ENCODE measurements around the gene ASTL.

Gene ASTL

DNA sequence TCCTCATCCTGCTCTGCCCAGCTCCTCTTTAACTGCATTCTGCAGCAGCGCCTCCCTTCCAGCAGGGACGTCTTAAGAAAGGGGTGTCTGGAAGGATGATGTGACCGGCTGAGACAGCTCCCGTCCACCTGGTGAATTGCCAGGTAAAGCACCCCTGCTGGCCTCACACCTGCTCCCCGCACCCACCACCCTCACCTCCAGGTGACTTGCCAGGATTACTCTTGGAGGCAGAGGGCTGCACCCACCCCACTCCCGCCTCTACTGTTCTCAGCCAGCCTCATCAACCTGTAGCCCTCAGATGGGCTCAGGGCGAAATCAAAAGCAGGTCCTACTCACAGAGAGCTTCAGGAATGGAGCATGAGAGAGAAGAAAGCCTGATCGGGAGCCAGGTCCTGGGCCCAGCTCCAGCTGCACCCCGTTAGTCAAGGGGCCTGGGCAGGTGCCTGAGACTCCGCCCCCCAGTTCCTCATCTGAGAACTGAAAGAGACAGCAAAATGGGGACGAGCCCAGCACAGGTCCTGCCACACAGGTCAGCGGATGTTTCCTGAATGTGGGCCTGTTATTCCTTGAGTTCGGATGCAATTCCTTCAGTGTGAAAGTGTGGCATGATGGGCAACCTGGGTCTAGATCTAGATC is 27.6 kb downstream of the ASTL start:
- no peak for DNase-seq

DNA sequence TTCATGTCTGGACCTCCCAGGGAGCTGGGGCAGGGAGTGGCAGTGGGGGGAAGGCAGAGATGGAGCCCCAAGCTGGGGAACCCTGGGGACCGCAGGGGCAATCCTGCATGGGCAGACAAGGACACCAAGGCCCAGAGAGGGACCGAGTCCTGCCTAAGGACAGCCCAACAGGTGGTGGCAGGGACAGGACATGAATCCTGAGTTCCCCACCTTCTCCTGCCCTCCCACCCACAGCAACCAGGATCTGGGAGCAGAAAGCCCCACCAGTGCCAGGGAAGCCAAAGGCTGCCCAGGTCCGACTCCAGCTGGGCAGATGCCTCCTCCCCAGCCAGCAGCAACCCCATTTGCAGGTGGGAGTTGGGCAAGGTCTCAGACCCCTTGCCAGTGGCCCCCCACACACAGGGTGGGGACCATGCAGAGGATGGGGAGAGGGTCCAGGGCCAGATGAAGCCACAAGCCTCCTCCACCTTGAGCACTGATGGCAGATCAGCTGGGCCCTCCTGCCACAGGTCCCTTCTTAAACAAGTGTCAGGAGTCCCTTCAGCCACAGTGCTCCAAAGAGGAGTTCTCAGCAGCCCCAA is 28.3 kb downstream of the ASTL start:
- no peak for DNase-seq

DNA sequence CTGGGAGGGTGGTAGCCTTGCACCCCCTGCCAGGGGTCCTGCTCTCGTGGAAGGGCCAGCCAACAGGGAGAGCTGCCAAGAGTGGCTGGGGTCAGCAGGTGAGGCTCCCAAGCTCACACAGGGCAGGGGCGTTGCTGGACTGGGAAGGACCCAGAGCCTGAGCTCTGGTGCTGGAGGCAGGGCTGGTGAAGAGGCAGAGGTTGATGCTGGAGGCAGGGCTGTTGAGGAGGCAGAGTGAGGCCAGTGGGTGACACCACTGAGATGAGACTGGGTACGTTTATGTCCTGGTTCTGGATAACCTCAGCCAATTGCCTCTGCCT is 29.0 kb downstream of the ASTL start:
- DNase-seq = no peak

DNA sequence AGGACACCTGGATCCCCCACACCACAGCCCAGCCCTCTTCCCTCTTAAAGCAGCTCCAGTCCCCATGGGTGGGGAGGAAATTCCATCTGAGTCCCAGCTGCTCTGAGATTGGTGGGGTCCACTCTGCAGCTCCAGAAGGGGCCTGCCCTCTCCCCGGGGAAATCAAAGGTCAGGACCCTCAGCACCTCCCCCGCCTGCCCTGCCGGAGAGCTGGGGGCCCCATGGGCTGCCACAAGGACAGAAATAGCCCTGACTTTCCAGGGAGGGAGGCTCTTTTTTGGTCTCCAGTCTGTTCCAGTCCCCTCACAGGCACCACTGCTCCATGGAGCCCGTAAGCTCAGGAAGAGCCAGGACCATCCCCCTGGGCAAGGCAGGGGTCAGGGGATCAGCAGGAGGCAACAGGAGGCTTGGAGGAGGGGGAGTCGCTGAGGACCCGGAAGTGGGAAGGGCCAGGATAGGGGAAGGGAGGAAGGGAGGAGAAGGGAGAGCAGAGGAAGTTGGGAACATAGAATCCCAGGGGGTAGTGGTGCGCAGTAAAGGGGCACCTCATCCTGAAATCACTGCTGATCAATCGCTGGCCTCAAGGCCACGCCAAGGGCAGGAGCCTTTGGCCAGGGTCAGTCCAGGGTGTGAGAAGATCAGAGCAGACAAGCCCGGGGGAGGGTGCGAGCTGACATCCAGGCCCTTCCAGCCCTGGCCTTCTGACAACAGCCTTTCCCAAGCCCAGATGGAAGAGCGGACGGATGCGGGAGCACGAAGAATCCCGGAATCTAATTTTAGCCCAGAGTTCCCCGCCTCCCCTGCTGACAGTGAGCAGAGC is 29.6 kb downstream of the ASTL start:
- DNase-seq = no peak

DNA sequence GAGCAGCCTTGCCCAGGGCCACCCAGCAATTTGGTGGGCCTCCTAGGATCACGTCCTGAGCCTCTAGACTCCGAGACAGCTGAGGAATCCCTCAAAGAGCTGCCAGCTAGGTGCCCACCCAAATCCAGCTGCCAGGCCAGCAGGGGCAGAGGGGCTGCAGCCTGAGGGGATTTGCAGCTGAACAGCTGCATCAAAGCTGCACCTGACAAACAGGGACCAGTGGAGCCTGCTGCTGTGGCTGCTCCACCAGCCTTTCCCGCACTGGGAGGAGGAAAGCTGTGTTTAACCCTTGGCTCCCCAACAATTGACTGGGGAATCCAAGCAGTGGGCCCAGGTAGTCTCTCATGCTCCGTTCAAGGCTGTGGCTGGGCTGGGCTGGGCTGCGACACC is 30.2 kb downstream of the ASTL start:
- DNase-seq = no peak

DNA sequence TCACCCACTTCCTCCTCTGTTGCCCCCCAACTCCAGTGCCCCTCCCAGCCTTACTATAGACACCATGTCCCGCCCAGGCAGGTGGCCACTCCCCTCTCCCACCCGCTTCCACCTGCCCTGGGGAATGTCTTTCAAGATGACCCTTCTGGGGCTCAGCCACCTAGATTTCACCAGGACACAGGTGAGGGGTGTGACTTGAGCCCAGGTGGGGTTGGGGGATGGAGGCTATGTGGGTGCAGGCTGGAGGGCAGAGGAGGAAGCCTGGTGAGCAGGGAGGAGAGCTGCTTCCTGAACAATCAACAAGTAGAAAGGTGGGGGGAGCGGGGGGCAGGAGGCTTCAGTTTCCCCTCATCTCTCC is 30.6 kb downstream of the ASTL start:
- no peak for DNase-seq

DNA sequence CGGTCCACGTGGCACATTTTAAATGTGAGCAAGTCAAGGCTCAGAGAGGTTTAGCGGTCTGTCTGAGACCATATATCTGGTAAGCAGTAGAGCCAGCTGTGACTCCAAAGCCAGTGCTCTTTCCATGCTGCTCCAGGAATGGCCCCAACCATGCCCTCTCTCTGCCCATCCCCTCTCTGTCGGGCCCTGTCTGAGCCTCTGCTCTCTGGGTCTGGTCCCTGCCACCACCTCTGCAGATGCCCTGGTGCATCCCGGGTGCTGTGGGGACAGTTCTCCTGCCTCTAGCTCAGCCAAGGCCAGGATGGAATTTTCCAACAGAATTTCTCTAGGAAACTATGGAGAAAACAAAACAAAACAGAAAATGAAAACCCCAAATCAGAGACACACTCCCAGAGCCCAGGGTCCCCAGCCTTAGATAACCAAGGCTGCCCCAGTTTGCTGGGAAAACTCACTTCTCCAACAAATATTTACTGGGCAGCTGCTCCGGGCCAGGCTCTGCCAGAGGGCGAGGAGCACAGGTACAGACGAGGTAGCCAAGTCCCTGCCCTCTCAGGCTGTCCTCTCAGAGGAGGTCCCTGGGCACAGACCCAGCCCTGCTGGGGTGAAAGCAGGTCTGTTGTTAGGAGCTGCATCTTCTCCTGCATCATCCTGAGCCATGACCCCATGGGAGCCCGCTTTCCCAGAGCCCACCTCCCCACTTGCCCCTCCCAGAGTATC is 31.2 kb downstream of the ASTL start:
- DNase-seq = no peak

DNA sequence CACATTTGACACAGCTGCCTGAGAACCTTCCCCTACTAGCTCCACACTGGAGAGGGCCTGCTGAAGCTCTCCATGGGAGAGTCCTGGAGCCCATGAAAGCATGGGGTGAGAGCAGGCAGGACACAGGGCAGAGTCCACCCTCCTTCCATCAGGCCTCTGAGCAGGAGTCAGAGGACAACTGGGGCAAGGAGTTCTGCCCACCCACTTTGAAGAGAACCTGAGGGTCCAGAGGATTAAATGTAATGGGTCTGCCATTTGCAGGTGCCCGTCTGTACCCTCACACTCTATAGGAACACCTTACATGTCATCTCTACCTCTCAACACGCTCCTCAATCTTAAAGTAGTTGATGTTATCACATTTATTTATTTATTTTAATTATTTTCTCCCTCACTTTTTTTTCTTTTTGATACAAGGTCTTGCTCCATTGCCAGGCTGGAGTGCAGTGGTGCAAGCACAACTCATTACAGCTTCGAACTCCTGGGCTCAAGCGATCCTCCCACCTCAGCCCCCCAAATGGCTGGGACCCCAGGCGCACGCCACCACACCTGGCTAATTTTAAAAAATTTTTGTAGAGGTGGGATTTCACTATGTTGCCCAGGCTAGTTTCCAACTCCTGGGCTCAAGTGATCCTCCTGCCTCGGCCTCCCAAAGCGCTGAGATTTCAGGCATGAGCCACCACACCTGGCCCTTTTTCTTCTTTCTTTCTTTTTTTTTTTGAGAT is 32.1 kb downstream of the ASTL start:
- DNase-seq = no peak

DNA sequence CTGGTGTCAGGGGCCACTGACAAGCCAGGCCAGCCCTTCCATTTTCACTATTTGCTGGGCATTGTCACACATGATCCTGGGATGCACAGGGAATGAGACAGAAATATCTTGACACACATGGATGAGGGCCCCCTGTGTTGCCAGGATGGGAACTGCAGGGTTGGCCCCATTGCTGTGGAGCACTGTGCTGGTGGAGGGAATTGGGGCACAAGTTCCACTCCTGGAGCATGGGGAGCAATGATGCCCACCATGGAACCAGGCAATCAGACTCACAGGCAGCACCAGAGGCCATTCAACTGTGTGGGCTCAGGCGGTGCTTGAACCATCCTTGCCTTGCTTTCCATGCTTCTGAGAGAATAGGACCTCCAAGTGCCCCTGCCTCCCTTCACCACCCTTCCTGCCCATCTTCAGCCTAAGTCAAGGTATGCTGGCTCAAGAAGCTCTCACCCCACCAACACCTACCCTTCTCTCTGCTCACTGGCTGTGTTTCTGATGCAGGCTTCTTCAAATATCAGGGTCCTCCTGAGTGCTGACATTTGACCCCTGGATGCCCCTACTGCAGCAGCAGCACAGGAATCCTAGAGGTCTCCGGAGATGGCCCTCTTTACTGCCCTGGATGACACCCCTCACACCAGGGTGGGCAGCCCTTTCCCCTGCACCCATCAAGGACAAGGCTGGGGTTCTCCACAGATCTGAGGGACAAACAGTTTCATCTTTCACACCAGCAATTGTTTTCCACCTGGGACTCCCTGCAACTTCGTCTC is 33.0 kb downstream of the ASTL start:
- no peak for DNase-seq

DNA sequence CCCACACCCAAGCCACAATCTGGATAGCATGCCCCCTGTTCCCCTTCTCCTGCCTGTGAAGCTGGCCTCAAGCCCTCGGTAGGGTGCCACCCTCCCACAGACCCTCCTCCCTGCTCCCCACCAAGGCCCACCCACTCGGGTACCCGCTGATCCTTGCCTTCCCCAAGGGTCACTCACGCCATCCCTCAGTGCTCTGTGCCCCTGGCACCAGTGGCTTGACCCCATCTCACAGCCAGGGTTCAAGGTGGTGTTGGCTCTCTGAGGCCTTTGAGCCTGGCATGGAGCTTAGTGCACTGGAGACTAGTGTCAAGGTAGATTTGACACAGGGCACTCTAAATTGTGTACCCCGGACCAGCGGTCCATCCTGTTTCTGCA is 33.8 kb downstream of the ASTL start:
- DNase-seq = no peak

DNA sequence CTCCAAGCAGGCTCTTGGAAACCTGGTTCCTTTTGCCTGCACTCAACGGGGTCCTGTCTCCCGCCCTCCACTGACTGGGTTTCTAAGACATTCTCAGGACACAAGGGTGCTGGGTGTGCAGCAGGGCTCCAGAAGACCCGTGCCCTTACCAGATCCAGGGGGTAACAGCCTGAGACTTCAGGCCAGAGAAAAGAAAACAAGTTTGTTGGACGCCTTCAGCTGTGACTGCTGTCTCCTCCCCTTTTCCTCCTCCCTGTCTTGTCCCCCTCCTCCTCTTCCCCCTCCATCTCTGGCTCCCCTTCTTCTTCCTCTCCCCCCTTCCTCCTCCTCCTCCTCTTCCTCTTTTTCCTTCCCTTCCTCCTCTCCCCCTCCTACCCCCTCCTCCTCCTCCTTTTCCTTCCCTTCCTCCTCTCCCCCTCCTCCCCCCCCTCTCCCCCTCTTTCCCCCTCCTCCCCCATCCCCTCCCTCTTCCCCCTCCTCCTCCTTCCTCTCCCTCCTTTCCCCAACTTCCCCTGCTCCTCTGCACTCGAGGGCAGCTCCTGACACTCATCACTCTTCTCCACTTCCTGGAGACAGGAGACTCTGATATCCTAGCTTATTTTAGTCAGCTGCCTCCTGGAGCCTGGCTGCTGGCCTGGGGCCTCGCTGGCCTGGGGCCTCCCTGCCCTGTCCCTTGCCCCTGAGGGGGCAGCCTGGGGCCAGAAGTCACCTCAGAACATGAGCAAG is 34.4 kb downstream of the ASTL start:
- no peak for DNase-seq

DNA sequence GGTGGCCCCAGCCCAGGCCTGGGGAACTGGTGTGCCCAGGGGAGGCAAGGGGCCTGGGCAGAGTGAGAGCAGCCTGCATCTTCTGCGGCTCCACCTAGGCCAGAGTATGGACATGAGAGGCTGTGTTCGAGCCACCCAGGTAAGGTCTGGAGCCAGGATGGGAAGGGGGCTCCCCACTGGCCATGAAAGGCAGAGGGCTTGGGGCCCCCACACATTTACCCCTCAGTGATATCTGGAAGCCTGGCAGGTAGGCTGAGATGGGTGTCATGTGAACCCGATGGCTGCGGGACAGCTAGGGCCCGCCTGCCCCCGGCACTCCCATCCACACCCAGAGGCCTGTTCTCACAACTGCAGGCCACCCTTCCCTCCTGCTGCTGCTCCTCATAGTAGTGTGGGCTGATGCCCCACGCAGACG is 35.1 kb downstream of the ASTL start:
- no peak for DNase-seq

DNA sequence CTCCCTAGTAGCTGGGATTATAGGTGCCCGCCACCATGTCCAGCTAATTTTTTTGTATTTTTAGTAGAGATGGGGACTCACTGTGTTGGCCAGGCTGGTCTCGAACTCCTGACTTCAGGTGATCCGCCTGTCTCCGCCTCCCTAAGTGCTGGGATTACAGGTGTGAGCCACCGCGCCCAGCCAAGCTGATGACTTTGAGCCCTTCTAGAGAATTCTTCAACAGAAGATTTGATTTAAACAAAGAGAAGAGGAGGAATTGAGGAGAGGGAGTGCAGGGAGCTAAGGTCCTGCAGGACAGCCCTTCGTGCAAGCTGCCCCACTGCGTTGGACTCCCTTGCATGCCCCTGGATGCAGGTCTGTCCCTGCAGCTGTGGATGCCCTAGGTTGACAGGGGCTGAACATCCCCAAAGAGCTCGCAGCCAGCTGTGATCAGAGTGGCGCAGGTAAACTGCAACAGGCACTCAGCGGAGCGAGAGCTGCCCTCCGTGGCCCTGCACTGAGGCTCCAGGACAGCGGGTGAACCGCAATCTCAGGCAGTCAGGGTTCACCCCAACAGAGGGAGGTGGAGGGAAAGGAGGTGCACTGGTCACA is 35.6 kb downstream of the ASTL start:
- no peak for DNase-seq

DNA sequence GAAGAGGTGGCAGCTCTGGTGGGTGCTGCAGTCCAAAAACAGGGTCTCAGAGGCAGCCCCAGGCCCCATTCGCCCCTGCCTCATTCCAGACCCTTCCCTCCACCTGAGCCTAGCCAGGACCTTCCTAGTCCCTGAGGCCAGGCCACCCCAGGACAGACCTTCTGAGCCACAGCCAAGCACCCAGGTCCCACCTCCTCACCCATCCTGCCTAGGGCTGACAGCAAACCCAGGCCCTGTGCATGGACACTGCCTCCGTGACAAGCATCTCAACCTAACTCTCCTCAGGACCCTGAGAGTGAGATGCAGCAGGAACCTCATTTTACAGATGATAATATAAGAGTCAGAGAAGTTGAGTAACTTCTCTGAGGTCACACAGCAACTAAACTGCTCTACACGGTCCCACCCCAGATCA is 37.4 kb downstream of the ASTL start:
- no peak for DNase-seq

DNA sequence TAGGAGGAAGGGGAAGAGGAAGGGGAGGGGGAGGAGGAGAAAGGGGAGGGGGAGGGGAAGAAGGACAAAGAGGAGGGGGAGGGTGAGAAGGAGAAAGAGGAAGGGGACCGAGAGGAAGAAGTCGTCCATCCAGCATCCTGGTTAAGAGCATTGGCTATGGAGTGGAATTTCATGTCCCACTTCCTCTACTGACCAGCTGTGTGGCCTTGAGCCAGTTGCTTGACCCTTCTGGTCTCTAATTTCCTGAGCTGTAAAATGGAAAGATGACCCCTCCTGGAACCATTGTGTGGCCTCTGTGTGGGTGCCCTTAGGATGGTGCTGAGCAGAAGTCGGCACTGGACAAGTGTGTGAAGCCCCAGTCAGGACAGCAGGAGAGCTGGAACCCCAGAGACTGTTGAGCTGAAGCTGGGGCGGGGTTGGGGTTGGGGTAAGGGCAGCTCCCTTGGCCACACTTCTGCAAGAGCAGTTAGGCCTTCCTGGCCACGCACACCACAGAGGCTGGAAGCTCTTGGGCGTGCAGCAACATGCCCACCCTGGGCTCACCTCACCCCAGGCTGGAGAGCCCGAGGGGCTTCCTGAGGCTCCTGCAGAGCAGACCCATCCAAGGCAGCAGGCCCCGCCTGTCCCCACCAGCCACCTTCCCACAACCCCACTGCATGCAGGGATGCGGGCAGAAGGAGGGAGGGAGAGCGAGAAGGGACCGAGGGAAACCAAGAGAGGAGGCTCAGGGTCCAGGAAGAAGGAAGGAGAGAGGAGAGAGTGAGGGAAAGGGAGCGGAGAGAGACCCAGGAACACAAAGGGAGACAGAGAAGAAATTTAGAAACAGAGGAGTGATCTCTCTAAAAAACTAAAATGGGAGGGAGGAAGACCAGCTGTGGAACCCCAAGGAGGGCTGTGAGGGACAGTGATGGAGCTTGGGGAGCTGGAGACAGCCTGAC is 38.2 kb downstream of the ASTL start:
- no peak for DNase-seq

DNA sequence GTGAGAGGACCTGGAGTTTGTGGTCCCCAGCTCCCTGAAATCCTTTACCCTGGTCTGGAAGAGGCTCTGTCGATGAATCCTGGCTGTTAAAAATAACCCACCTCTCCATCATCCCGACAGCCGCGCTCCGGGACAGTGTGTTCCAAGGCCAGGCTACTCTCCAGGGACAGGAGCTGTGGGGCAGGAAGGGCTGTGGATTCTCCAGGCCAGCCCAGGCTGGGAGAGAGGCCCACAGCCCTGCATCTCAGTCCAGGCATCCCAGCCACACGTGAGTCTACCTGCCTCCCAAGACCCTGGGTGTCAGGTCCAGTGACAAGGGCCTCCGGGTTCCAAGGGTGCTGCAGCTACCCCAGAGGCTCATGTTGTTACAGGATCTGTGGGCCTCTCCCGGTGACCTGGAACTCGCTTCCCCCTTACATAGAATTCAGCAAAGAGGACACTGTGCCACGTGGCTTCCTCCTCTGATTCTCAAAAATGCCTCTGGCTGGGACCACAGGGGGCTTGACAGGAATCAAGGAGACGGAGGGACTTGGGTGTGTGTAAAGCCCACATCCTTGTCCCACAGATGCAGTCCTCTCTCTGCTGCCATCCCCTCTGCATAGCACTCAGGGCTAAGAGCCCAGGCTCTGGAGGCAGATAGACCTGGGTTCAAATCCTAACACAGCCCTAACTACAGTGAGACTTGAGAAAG is 39.3 kb downstream of the ASTL start:
- DNase-seq = no peak

DNA sequence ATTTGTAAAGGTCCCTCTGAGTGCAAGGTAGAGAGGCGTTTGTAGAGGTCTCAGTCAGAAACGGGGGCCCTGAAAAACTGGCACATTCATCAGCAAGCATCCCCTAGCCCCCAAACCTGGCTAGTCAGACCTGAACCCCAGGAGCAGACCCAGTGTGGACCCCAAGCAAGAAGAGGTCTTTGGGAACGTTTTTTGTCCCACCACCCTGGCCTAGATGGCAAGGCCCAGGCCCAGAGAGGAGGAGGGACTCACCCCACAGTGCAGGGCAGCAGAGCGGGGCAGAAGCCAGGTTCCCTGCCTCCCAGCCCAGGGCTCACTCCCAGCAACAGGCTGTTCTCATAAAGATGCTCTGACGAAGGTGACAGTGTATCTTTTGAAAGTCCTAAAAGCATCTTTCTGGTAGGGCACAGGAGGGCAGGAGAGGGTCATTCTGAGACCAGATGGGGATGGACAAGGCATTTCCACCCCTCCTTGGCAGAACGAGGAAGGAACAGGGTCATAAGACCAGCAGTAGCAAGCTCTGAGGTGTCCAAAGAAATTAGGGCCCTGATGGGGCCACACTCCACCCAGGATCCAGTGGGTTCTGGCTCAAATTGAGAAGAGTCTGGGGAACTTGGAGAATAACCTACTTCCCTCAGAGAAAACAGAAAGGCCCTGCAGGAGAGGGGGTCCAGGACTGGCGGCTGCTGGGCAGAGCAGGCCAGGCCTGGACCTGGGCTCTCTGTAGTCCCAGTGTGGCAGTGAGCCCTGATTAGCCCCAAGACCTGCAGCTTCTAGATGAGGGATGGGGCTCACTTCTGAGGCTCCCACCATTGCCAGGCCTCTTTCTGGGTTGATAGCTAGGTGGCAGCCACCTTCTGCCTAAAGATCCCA is 40.1 kb downstream of the ASTL start:
- DNase-seq = no peak

DNA sequence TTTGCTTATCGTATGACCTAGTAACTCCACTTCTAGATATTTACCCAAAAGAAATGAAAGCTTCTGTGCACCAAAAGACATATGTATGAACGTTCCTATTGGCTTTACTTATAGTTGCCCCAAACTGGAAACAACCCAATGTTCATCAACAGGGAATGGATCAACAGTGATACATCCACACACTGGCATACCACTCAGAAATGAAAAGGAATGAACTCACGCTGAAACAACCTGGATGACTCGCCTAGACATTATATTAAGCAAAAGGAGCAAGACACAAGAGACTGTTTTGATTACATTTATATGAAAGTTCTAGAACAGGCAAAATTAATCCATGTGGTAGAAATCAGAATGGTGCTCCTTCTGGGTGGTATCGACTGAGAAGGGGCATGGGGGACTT is 40.9 kb downstream of the ASTL start:
- DNase-seq = no peak
